Subcutaneous abdominal adipose tissue (tissue), 5 donors: ENCODE measurements around the gene PBX1.
A peak's percentile ranks its signal among the peaks of the same experiment; 100 is the strongest.
"Not testable (repeated sequence)": the region's sequence is repeated elsewhere in the genome, so short reads cannot be mapped to it uniquely, and the experiment has no call there.

Experiments used
- H3K27ac ChIP-seq: one replicate; pipeline ENCODE4 v1.7.0; 2013; ENCODE audit warnings: low read depth, mild to moderate bottlenecking, inconsistent platforms, low read length, moderate library complexity
- H3K27me3 ChIP-seq, 5 donors: one replicate each; pipeline ENCODE4 v1.7.0; 2013; ENCODE audit warnings: low read length in 5 of 5, inconsistent platforms in 1 of 5; ENCODE audit not compliant: control insufficient read depth in 5 of 5, insufficient read depth in 4 of 5
- H3K36me3 ChIP-seq, 5 donors: one replicate each; pipeline ENCODE4 v1.7.0; 2013; ENCODE audit warnings: low read length in 5 of 5; ENCODE audit not compliant: control insufficient read depth in 5 of 5, insufficient read depth in 5 of 5
- H3K4me1 ChIP-seq, 5 donors: one replicate each; pipeline ENCODE4 v1.7.0; 2013; ENCODE audit warnings: low read length in 5 of 5, mild to moderate bottlenecking in 3 of 5, moderate library complexity in 1 of 5; ENCODE audit not compliant: control insufficient read depth in 5 of 5, insufficient read depth in 5 of 5
- H3K4me3 ChIP-seq, 5 donors: one replicate each; pipeline ENCODE4 v1.7.0; 2013; ENCODE audit warnings: low read length in 5 of 5, low read depth in 1 of 5
- H3K9ac ChIP-seq, 5 donors: one replicate each; pipeline ENCODE4 v1.7.0; 2013; ENCODE audit warnings: low read length in 5 of 5, mild to moderate bottlenecking in 4 of 5, moderate library complexity in 3 of 5
- H3K9me3 ChIP-seq, 5 donors: one replicate each; pipeline ENCODE4 v1.7.0; 2013; ENCODE audit warnings: low read length in 5 of 5; ENCODE audit not compliant: control insufficient read depth in 5 of 5
- donor health status: healthy.
- donor health status: healthy.
- donor health status: healthy.
- donor health status: healthy.
- donor health status: healthy.

PBX1 gene

DNA sequence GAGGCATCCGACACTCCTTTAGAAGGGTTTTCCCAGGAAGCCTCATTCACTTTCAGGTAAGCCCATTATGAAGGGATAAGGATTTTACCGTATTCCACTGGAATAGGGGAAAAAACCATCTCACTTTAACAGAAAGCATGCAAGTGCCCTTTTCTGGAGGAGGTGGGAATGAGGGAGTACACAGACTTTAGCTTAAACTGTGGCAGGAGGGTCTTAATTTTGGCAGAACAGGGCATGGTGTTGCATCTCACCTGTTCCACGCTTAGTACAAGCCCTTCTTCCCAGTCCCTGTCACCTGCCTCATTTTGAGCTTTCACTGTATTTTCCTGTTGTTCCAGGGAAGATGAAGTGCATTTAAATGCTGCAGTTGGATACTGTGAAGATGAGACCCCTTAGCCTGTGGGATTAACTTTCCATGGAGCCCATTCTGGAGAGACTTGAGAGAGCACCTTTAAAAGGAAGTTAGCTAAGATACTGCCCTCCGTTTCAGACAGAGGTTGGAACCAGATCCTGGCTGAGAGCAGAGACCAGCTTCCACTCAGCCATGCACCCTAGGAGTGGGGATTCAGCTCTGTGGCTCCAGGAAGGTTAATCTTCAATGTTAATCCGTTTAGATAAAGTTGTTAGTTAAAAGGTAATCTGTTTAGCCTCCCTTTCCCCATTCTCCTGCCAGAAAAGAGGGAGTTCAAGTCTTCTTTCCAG, 42.6 kb downstream of the PBX1 start:
- no peak overlapping the region for H3K9ac ChIP-seq
- no peak overlapping the region for H3K4me3 ChIP-seq
- peaks cover 3 to 24% (median 18%) of the 10 kb centered on the region in 5 donors for H3K4me1 ChIP-seq
- no peaks in the 10 kb centered on the region for H3K27me3 ChIP-seq
- H3K36me3 ChIP-seq = peaks cover 3 to 15% (median 6%) of the 10 kb centered on the region in 5 donors
- H3K27ac ChIP-seq = peak overlapping the region; percentile 37
- H3K9me3 ChIP-seq = no peaks in the 10 kb centered on the region

DNA sequence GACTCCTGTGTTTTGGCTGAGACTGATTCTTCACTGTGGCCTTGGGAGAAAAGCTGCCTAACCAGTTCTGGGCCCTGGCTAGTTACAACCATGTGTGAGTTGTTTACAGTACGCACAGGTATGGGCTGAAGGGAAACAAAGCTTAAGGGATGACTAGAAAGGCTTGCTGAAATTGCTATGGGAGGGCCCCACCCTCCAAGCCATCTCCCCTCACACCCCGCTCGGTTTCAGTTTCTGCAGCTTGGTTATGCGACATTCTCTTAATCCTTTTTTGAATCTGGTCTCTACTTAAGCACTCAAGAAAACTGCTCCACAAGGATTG, 43.1 kb downstream of the PBX1 start:
- Histone ChIP-seq H3K4me1 (peaks cover 3 to 24% (median 18%) of the 10 kb centered on the region in 5 donors), H3K9me3 (no peaks in the 10 kb centered on the region)

DNA sequence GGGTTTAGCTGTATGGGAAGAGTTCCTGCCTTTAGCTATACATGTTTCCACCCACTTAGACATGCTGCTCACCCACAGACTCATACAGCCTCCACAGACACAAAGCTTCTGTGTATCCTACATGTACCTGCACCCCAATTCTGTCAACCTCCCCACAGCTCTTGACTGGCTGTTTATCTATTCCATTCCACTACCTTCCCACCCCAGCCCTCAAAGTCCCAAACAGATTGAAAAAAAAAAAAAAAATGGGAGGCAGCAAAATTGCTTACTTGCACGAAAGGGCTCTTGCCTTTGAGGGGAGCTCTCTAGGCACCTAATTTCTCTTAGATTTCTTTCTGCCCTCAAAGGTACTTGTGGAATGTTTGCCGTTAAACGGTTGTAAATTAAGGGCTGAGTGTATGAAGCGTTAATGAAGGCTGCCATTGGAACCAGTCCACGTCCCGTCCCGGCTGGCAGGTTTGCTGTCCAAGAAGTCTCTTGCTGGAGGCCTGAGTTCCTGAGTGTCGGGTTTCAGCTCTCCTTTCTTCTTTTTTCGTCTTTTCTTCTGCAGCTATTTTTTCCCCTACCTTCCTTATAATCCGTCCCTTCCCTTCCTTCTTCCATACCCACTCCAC, 43.6 kb downstream of the PBX1 start:
- peak overlapping the region in 3 of 5 donors; percentile 12 to 69 (median 42) for H3K9ac ChIP-seq
- peaks cover 3 to 24% (median 18%) of the 10 kb centered on the region in 5 donors for H3K4me1 ChIP-seq
- H3K27ac ChIP-seq = peak overlapping the region; percentile 60

More for the DNA sequence above, 43.1 kb downstream of the PBX1 start:
- Histone ChIP-seq H3K27me3 (no peaks in the 10 kb centered on the region), H3K36me3 (peaks cover 2 to 15% (median 4%) of the 10 kb centered on the region in 5 donors), H3K27ac (peak overlapping the region; percentile 60), H3K9ac (no peak overlapping the region), H3K4me3 (no peak overlapping the region)

GRCh38 chr1:164603805-164604204, 44.8 kb downstream of the PBX1 start:
- H3K4me1 ChIP-seq = peaks cover 3 to 35% (median 25%) of the 10 kb centered on the region in 5 donors
- not testable (repeated sequence) for H3K27me3 ChIP-seq, H3K27ac ChIP-seq, H3K9me3 ChIP-seq, H3K36me3 ChIP-seq, H3K4me3 ChIP-seq
- peak overlapping the region in 1 of 5 donors; percentile 42 for H3K9ac ChIP-seq

More for the DNA sequence above, 43.6 kb downstream of the PBX1 start:
- peaks cover 0 to 12% (median 2%) of the 10 kb centered on the region in 5 donors for H3K36me3 ChIP-seq
- H3K4me3 ChIP-seq = peak overlapping the region in 3 of 5 donors; percentile 11 to 32 (median 22)
- no peaks in the 10 kb centered on the region for H3K27me3 ChIP-seq
- no peaks in the 10 kb centered on the region for H3K9me3 ChIP-seq

- Histone ChIP-seq H3K36me3 (peaks cover 0 to 9% (median 2%) of the 10 kb centered on the region in 5 donors), H3K4me3 (no peak overlapping the region), H3K4me1 (peaks cover 6 to 42% (median 31%) of the 10 kb centered on the region in 5 donors), H3K9me3 (no peaks in the 10 kb centered on the region), H3K27me3 (no peaks in the 10 kb centered on the region), H3K9ac (no peak overlapping the region), H3K27ac (peak overlapping the region; percentile 32)
Measured at GRCh38 chr1:164604541-164604940, 45.6 kb downstream of the PBX1 start.

GRCh38 chr1:164605254-164606091, 46.5 kb downstream of the PBX1 start:
- peak overlapping the region; percentile 32 for H3K27ac ChIP-seq
- H3K36me3 ChIP-seq = peaks cover 0 to 9% (median 2%) of the 10 kb centered on the region in 5 donors
- peaks cover 6 to 51% (median 40%) of the 10 kb centered on the region in 5 donors for H3K4me1 ChIP-seq
- H3K9me3 ChIP-seq = no peaks in the 10 kb centered on the region
- H3K9ac ChIP-seq = no peak overlapping the region
- H3K27me3 ChIP-seq = no peaks in the 10 kb centered on the region
- no peak overlapping the region for H3K4me3 ChIP-seq

DNA sequence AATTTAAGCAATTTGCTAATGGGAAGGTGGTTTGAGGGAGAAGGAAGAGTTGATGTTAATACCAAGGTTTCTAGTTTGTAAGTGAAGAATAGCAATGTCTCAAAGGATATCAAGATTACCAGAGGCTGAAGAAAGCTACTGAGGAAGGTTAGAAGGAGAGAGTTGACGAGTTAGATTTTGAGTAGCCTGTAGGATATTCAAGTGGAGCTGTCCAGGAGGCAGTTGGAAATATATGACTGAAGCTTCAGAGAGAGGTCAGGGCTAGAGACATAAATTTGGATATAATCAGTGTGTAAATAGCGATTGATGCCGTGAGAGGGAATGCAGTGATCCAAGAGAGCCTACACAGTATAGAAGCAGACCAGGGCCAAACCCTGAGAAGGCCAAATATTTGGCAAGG, 48.4 kb downstream of the PBX1 start:
- H3K4me1 ChIP-seq = peaks cover 4 to 63% (median 49%) of the 10 kb centered on the region in 5 donors
- H3K27ac ChIP-seq = no peak overlapping the region

DNA sequence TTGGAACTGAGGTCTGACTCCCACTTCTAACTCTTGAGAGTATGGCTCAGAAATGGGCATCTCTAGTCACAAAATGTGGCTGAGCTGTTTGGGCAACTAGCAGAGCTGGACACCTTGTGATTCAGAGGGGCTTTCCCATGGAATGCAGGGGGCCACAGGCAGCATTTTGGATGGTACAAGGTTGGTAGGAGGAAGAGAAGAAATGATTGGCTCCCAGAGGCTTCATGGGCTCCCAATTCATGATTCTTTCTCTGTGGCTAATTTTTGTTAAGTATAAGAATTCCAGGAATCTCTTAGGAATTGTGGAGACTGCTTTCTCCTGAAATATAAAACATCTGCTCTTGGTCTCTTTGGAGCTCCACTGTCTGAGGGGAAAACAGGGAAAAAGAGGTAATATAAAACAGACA, 49.7 kb downstream of the PBX1 start:
- Histone ChIP-seq H3K36me3 (peaks cover 0 to 3% (median 2%) of the 10 kb centered on the region in 5 donors), H3K4me3 (no peak overlapping the region), H3K27ac (peak overlapping the region; percentile 64), H3K4me1 (peaks cover 2 to 60% (median 48%) of the 10 kb centered on the region in 5 donors), H3K27me3 (no peaks in the 10 kb centered on the region), H3K9me3 (no peaks in the 10 kb centered on the region), H3K9ac (no peak overlapping the region)

More for the DNA sequence above, 48.4 kb downstream of the PBX1 start:
- H3K36me3 ChIP-seq = peaks cover 0 to 3% (median 2%) of the 10 kb centered on the region in 5 donors
- H3K9me3 ChIP-seq = no peaks in the 10 kb centered on the region
- no peak overlapping the region for H3K4me3 ChIP-seq
- no peaks in the 10 kb centered on the region for H3K27me3 ChIP-seq
- H3K9ac ChIP-seq = no peak overlapping the region

GRCh38 chr1:164609089-164609488, 50.1 kb downstream of the PBX1 start:
- H3K4me1 ChIP-seq = peaks cover 2 to 60% (median 48%) of the 10 kb centered on the region in 5 donors
- H3K4me3 ChIP-seq = no peak overlapping the region
- peak overlapping the region; percentile 64 for H3K27ac ChIP-seq
- H3K27me3 ChIP-seq = no peaks in the 10 kb centered on the region
- H3K36me3 ChIP-seq = peaks cover 0 to 5% (median 2%) of the 10 kb centered on the region in 5 donors
- H3K9me3 ChIP-seq = no peaks in the 10 kb centered on the region
- H3K9ac ChIP-seq = no peak overlapping the region
